CD4-positive, alpha-beta T cell treated with Interleukin-6 for 4 hours (primary cell): ENCODE data around the gene MIA.
A peak's percentile ranks its signal among the peaks of the same experiment; 100 is the strongest.
"Not testable (repeated sequence)": the region's sequence is repeated elsewhere in the genome, so short reads cannot be mapped to it uniquely, and the experiment has no call there.

Source experiments
- DNase-seq: peaks from one replicate; pipeline ENCODE4 v3.0.0-alpha.2; 2020; ENCODE audit warnings: mixed read lengths

Gene MIA

GRCh38 chr19:40804783-40805242, 29.5 kb downstream of the MIA start:
- DNase-seq = peak; percentile 45

- DNase-seq = peak; percentile 76
Observed at GRCh38 chr19:40805258-40805868, 30.0 kb downstream of the MIA start.

GRCh38 chr19:40806423-40807146, 31.3 kb downstream of the MIA start:
- peak; percentile 86 for DNase-seq

- DNase-seq = no peak
Observed at GRCh38 chr19:40807147-40808020, 32.1 kb downstream of the MIA start.

- DNase-seq = no peak
Observed at GRCh38 chr19:40808021-40808325, 32.7 kb downstream of the MIA start.

GRCh38 chr19:40808497-40808896, 33.2 kb downstream of the MIA start:
- no peak for DNase-seq

- DNase-seq = no peak
Observed at GRCh38 chr19:40809358-40810086, 34.2 kb downstream of the MIA start.

- no peak for DNase-seq
Observed at GRCh38 chr19:40810160-40810559, 34.8 kb downstream of the MIA start.

- peak; percentile 64 for DNase-seq
Observed at GRCh38 chr19:40810649-40811408, 35.5 kb downstream of the MIA start.

GRCh38 chr19:40811478-40812341, 36.4 kb downstream of the MIA start:
- peak; percentile 63 for DNase-seq

- not testable (repeated sequence) for DNase-seq
Observed at GRCh38 chr19:40812571-40812970, 37.2 kb downstream of the MIA start.

GRCh38 chr19:40813182-40813581, 37.9 kb downstream of the MIA start:
- DNase-seq = no peak

- DNase-seq = no peak
Observed at GRCh38 chr19:40815223-40815622, 39.9 kb downstream of the MIA start.

GRCh38 chr19:40818480-40819399, 43.4 kb downstream of the MIA start:
- peak; percentile 79 for DNase-seq

- DNase-seq = peak; percentile 79
Observed at GRCh38 chr19:40819479-40820234, 44.3 kb downstream of the MIA start.

- no peak for DNase-seq
Observed at GRCh38 chr19:40822161-40822560, 46.8 kb downstream of the MIA start.

GRCh38 chr19:40822704-40823553, 47.6 kb downstream of the MIA start:
- not testable (repeated sequence) for DNase-seq

- DNase-seq = not testable (repeated sequence)
Observed at GRCh38 chr19:40824916-40825315, 49.6 kb downstream of the MIA start.
